ENCODE results near the gene ASPSCR1. TPM values are rescaled to one million over a fixed set of nuclear protein-coding genes. Genes with fewer than 3 reads are reported as not detected.

ASPSCR1 gene
- total RNA-seq, 2 experiments from 2014 or later = 77.8 to 89.1 TPM

DNA sequence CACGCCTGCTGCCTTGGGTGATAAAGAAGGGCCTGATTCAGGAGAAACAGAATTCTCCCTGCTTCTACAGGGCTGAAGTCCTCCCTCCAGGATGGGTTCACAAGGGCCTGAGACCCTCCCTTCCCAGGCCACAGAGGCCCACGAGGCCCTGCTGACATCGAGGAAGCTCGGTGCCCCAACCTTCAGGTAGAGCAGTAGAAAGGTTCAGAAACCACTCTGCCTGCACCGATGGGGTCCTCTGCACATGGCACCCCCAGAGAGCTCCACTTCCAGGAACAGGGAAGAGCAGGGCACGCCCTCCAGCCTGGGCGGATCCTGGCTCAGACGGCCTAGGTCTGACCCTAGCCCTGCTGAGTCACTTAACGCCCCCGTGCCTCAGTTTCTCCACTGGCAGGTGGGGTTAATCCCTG is 44.5 kb downstream of the ASPSCR1 start:
- TF ChIP-seq EZH2phosphoT487 (IDR thresholded peaks at IDR 0.05; ENCODE audit: borderline replicate concordance, low read depth, low read length) = no peak
- TF ChIP-seq, protein P1, sequence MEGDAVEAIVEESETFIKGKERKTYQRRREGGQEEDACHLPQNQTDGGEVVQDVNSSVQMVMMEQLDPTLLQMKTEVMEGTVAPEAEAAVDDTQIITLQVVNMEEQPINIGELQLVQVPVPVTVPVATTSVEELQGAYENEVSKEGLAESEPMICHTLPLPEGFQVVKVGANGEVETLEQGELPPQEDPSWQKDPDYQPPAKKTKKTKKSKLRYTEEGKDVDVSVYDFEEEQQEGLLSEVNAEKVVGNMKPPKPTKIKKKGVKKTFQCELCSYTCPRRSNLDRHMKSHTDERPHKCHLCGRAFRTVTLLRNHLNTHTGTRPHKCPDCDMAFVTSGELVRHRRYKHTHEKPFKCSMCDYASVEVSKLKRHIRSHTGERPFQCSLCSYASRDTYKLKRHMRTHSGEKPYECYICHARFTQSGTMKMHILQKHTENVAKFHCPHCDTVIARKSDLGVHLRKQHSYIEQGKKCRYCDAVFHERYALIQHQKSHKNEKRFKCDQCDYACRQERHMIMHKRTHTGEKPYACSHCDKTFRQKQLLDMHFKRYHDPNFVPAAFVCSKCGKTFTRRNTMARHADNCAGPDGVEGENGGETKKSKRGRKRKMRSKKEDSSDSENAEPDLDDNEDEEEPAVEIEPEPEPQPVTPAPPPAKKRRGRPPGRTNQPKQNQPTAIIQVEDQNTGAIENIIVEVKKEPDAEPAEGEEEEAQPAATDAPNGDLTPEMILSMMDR (conservative IDR thresholded peaks at IDR 0.05; ENCODE audit: low read length) = no peak
- Histone ChIP-seq H4K20me1 (ENCODE audit: insufficient read depth, low read length) (no peaks in the 10 kb centered on the region), H2AFZ (ENCODE audit: low read length) (no peak overlapping the region), H3K4me1 (ENCODE audit: insufficient read depth, low read length, poor library complexity, severe bottlenecking) (peaks cover 30% of the 10 kb centered on the region), H3K4me2 (ENCODE audit: low read length) (peak overlapping the region; percentile 87), H3K9me3 (ENCODE audit: low read length) (no peaks in the 10 kb centered on the region), H3K27ac (ENCODE audit: low read depth, low read length, poor library complexity, severe bottlenecking) (peak overlapping the region; percentile 44), H3K36me3 (ENCODE audit: insufficient read depth, low read length) (peaks cover 11% of the 10 kb centered on the region; the same call in 1 of the 2 replicates), H3K4me3 (ENCODE audit: low read depth, low read length, poor library complexity, severe bottlenecking) (peak overlapping the region; percentile 94), H3K9me2 (ENCODE audit: insufficient read depth, low read length) (no peaks in the 10 kb centered on the region), H3K79me2 (ENCODE audit: insufficient read depth, low read depth, low read length) (peaks cover 12% of the 10 kb centered on the region; the same call in 1 of the 2 replicates)
- ChIA-PET CTCF (ENCODE audit: unreplicated experiment) (interaction anchor here (1.0 to 3.8 kb wide), 3 partner anchors 12 to 63 kb away, joined by 4 to 19 read pairs (median 9); partner anchors contain the start of gene DCXR), POLR2A (interaction anchor here (1.3 to 2.0 kb wide), 2 partner anchors 16 to 188 kb away, joined by 4 to 9 read pairs; partner anchors contain the start of genes DCXR and MCRIP1)
- DNase-seq (ENCODE audit: low spot score) = peak; percentile 40
- intact Hi-C loops (cut with micrococcal nuclease; ENCODE audit: unreplicated experiment) = loop anchor here (1.0 to 2.0 kb wide), 4 partner anchors 55 to 151 kb away; partner anchors contain the start of genes ALYREF, ANAPC11 and ARHGDIA
- BruUV-seq (replicated peaks) = no TSS peak

GRCh38 chr17:82022310-82022980 is 45.0 kb downstream of the ASPSCR1 start, which contains the start of gene CENPX:
Gene CENPX, minus strand, starts transcription at chr17:82022878. Its CDS starts 17 bp downstream, at chr17:82022861.
- intact Hi-C loops (cut with micrococcal nuclease; ENCODE audit: unreplicated experiment) = loop anchor here (1.0 to 2.0 kb wide), 2 partner anchors 56 to 131 kb away; partner anchors contain the start of genes ALYREF and ANAPC11
- Histone ChIP-seq H3K4me1 (ENCODE audit: insufficient read depth, low read length, poor library complexity, severe bottlenecking) (peaks cover 30% of the 10 kb centered on the region), H3K4me3 (ENCODE audit: low read depth, low read length, poor library complexity, severe bottlenecking) (peak within 1 kb of the TSS; percentile 94), H3K9me3 (ENCODE audit: low read length) (no peaks in the 10 kb centered on the region), H3K27ac (ENCODE audit: low read depth, low read length, poor library complexity, severe bottlenecking) (peak within 1 kb of the TSS; percentile 44), H3K4me2 (ENCODE audit: low read length) (peak within 1 kb of the TSS; percentile 87), H3K36me3 (ENCODE audit: insufficient read depth, low read length) (peaks cover 11% of the 10 kb centered on the region; the same call in 1 of the 2 replicates), H3K9me2 (ENCODE audit: insufficient read depth, low read length) (no peaks in the 10 kb centered on the region), H2AFZ (ENCODE audit: low read length) (peak within 1 kb of the TSS; percentile 62), H4K20me1 (ENCODE audit: insufficient read depth, low read length) (no peaks in the 10 kb centered on the region), H3K79me2 (ENCODE audit: insufficient read depth, low read depth, low read length) (peaks cover 12% of the 10 kb centered on the region; the same call in 1 of the 2 replicates)
- no TSS peak for BruUV-seq (replicated peaks)
- ChIA-PET POLR2A (interaction anchor here (0.6 to 2.0 kb wide), 7 partner anchors 13 to 231 kb away, joined by 3 to 9 read pairs (median 4); partner anchors contain the start of genes DCXR and MCRIP1), CTCF (ENCODE audit: unreplicated experiment) (interaction anchor here (0.7 to 3.8 kb wide), 5 partner anchors 12 to 214 kb away, joined by 3 to 19 read pairs (median 4); partner anchors contain the start of gene DCXR)
- no peak for DNase-seq (ENCODE audit: low spot score)
- TF ChIP-seq, protein P1 (conservative IDR thresholded peaks at IDR 0.05; ENCODE audit: low read length) = no peak
- no peak for TF ChIP-seq EZH2phosphoT487 (IDR thresholded peaks at IDR 0.05; ENCODE audit: borderline replicate concordance, low read depth, low read length)
